ENCODE measurements around the gene TMEM59.
A peak's percentile ranks its signal among the peaks of the same experiment; 100 is the strongest.

TMEM59 gene

DNA sequence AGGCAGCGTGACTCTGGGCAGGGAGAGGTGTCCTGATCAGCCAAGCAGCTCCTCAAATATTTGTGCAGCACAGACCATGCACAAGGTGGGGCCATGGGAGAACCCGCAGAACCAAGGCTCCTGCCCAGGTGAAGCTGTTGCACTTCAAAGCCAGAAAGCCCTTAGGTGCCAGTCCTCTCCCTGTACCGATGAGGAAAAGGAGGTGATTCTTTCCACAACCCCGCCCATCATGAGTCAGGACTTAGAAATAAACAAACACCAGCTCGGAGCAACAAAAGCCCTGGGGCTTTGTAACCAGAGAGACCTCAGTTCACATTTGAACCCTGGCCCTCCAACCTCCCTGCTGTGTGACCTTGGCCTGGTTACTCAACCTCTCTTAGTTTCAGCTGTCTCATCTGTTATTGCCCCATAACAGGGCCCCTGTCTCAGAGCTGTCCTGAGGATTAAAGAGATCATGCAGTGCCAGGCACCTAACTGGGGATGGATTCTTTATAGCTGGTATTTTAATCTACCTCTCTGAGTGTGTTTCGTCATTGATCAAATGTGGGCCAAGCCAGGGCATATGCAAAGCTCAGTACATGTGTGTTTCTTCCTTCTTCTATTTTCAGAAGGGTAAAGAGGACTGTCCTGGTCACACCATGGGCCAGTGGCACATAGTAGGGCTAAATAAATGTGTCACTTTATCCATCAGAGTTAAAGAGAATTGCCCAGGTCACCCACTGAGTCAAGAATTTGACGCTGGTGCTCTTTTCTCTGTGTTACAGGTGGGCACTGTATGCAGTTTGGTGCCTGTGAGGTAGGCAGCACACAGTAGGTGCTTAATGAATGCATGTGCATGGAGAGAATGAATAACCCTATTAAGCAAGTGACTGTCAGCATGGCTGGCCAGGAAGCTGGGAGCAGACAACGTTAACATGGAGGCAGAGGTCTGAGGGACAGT lies 36.4 kb downstream of the TMEM59 start:
- TF ChIP-seq, protein P1, sequence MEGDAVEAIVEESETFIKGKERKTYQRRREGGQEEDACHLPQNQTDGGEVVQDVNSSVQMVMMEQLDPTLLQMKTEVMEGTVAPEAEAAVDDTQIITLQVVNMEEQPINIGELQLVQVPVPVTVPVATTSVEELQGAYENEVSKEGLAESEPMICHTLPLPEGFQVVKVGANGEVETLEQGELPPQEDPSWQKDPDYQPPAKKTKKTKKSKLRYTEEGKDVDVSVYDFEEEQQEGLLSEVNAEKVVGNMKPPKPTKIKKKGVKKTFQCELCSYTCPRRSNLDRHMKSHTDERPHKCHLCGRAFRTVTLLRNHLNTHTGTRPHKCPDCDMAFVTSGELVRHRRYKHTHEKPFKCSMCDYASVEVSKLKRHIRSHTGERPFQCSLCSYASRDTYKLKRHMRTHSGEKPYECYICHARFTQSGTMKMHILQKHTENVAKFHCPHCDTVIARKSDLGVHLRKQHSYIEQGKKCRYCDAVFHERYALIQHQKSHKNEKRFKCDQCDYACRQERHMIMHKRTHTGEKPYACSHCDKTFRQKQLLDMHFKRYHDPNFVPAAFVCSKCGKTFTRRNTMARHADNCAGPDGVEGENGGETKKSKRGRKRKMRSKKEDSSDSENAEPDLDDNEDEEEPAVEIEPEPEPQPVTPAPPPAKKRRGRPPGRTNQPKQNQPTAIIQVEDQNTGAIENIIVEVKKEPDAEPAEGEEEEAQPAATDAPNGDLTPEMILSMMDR (IDR thresholded peaks at IDR 0.05; ENCODE audit: insufficient read depth, low read depth, low read length, missing control alignments) = no peak
- no peak overlapping the region for H3K4me3 ChIP-seq (ENCODE audit: low read length)

DNA sequence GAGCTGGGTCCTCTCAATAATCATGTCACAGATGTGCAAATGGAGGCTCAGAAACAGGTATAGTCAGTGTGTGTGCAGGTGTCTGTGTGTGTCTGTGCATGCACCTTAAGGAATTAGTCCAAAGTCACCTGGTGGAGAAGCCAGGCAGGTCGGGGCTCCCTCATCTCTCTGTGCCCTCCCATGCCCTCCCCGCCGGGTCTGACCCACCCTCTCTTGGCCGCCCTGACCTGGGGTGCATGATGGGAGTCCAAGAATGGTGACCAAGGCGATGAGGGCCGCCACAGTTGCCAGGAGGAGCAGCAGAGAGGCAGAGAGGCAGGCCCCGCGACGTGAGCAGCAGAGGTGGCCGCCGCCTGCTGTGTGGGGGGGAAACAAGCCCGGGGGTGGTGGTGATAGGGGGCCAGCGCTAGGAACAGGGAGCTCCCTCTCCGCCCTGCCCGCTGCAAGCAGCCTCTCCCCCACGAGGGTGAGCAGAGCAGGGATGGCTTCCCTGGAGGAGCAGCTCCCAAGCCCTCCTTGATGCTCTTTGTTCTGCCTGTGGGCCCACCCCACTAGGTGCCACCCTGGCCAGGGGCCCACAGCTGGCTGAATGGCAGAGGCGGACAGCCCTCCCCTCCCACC lies 38.9 kb downstream of the TMEM59 start:
- DNase-seq (ENCODE audit: low read depth) = no peak
- no peak overlapping the region for H3K4me3 ChIP-seq (ENCODE audit: low read length)
- TF ChIP-seq, protein P1 (IDR thresholded peaks at IDR 0.05; ENCODE audit: insufficient read depth, low read depth, low read length, missing control alignments) = no peak

More for the DNA sequence above, 36.4 kb downstream of the TMEM59 start:
- DNase-seq (ENCODE audit: low read depth) = peak; percentile 94

DNA sequence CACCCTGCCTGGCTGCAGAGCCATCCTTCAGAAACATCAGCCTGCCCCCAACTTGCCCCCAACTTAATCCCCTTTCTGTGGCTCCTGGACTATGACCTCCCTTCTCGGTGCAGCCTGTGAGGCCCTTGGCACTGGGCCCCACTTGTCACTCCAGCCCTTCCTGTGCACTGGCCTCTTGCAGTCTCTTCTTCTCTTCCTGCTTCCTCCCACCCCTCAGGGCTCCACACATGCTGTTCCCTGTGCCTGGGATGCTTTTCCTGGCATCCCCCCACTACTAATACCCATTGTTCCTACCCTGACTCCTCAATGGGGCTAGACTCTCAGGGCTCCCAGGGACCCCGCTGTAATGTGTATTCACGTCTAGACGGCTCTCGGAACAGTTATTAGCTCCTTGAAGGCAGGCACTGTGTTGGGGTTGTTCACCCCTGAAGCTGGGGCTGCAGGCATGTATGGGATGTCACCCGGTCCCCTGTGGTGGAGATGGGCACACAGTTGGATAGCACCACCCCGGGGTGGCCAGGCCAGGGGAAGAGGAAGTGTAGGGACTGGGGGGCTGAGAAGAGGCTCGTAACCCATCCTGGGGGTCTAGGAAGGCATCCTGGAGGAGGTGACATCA lies 39.5 kb downstream of the TMEM59 start:
- no peak overlapping the region for H3K4me3 ChIP-seq (ENCODE audit: low read length)
- no peak for DNase-seq (ENCODE audit: low read depth)
- TF ChIP-seq, protein P1 (IDR thresholded peaks at IDR 0.05; ENCODE audit: insufficient read depth, low read depth, low read length, missing control alignments) = no peak

DNA sequence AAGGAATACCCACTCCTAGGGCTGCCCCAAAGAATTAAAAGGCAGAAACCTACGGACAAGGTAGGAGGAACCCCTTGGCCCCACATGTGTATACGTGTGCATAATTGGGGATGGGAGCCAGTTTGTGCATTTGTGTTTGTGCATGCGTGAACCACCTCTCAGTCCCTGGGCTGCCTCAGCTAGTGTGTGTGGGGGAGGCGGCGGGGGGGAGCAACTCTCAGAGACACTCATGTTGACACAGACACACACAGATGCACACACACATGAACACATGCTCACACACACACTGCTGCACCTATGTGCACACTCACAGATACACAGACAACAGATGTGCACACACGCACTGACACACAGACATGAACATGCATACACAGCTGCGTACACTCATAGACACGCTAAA lies 40.1 kb downstream of the TMEM59 start:
- TF ChIP-seq, protein P1 (IDR thresholded peaks at IDR 0.05; ENCODE audit: insufficient read depth, low read depth, low read length, missing control alignments) = no peak
- DNase-seq (ENCODE audit: low read depth) = no peak
- no peak overlapping the region for H3K4me3 ChIP-seq (ENCODE audit: low read length)

DNA sequence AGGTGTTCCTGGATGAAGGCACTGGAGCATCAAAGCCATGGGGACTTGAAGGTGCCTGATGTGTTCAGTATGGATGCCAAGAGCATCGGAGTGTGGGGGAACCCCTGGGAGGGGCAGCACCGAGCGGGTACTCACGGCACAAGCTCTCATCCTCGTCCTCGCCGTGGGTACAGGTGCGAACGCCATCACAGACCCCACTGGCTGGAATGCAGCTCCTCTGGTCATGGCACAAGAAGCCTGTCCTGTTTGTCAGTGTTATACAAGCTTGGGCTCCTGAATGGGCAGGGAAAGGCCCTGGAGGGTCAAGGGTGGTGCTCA lies 41.0 kb downstream of the TMEM59 start:
- DNase-seq (ENCODE audit: low read depth) = no peak
- no peak overlapping the region for H3K4me3 ChIP-seq (ENCODE audit: low read length)
- TF ChIP-seq, protein P1 (IDR thresholded peaks at IDR 0.05; ENCODE audit: insufficient read depth, low read depth, low read length, missing control alignments) = no peak

DNA sequence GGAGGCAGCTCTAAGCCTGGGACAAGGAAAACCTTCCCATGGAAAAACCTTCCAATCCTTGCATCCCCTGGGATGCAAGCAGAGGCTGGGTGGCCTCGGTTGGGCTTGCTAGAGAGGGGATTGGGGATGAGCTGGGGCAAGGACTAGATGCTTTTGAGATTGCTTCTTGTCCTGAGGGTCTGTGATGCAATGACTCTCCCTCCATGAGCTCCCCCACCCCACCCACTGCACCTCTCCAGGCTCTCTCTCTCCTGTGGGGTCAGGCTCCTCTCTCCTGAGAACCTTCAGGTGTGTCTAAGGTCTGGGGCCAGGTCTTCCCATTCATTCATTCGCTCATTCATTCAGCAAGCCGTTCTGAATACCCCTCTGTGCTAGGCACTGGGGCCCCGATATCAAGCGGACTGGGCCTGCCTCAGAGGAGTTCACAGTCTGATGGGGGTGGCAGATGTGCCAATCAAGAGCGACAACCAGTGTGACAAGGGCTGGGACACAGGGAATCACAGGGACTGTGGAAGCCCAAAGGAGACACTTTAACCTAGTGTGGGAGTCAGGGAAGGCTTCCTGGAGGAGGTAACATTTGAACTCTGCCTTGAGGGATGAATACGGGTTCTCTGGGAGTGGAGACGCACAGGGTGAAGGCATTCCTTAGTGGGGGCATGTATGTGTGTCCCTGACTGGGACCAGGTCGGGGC lies 41.5 kb downstream of the TMEM59 start:
- H3K4me3 ChIP-seq (ENCODE audit: low read length) = no peak overlapping the region
- TF ChIP-seq, protein P1 (IDR thresholded peaks at IDR 0.05; ENCODE audit: insufficient read depth, low read depth, low read length, missing control alignments) = no peak
- no peak for DNase-seq (ENCODE audit: low read depth)
